ENCODE measurements around the gene ZMIZ1.

GRCh38 chr10:79323602-79324001 is 254.8 kb downstream of the ZMIZ1 start:
- TF ChIP-seq GABPA (IDR thresholded peaks at IDR 0.05 in 1 of 2, conservative IDR thresholded peaks at IDR 0.05 in 1 of 2) = no peak
- TF ChIP-seq CTCF (IDR thresholded peaks at IDR 0.05; ENCODE audit: low read depth, low read length, missing input control) = no peak
- no peak for TF ChIP-seq ATF3 (IDR thresholded peaks at IDR 0.05)
- no peak for TF ChIP-seq SP1 (IDR thresholded peaks at IDR 0.05)
- no peak for TF ChIP-seq FOXA1 (IDR thresholded peaks at IDR 0.05)
- no peak for TF ChIP-seq FOXA2 (IDR thresholded peaks at IDR 0.05)
- no peak for TF ChIP-seq YY1 (IDR thresholded peaks at IDR 0.05)
- no peak for TF ChIP-seq TAF1 (conservative IDR thresholded peaks at IDR 0.05)
- TF ChIP-seq JUND (IDR thresholded peaks at IDR 0.05) = no peak
- no peak for TF ChIP-seq NR2F2 (IDR thresholded peaks at IDR 0.05)
- TF ChIP-seq RXRA (IDR thresholded peaks at IDR 0.05) = no peak
- no peak for TF ChIP-seq RAD21 (IDR thresholded peaks at IDR 0.05)
- no peak for TF ChIP-seq REST (IDR thresholded peaks at IDR 0.05)
- TF ChIP-seq MAX (IDR thresholded peaks at IDR 0.05) = no peak
